ENCODE measurements around the gene NME2.
"Not testable (repeated sequence)": the region's sequence is repeated elsewhere in the genome, so short reads cannot be mapped to it uniquely, and the experiment has no call there.

NME2 gene

DNA sequence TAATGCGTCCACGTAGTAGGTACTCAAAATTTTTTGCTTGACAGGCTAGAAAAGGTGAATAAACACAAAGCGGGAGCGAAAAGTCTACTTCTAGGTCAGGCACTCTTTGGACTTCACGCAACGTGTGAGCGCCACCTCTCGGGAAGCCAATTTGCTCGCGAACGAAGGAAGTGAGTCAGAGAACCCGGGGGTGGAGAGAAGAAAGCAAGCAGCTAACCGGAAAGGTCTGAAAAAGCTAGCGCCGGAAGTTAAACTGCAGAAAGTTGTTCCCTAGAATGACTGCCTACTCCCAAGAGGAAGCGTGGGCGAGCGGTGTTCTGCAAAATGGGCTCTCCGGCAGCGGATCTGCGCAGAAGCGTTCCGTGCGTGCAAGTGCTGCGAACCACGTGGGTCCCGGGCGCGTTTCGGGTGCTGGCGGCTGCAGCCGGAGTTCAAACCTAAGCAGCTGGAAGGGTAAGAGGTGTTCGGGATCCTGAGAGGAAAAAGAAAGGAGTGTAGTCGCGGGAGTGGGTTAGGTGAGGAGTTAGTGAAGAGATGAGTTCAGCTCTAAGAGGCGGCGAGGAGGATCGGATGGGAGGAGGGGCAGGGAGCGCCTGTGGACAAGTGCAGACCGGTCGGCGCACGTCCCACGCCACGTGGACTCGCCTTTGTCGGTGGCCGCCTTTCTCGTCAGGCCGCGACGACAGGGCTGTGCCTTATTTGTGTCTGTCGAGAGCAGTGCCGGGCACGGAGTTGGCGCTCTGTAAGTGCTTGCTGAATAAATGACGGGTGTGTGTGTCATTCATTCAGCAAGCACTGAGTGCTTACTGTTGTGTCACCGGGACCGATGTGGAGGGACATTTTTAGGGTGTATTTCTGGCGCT is 12.8 kb upstream of the NME2 start, which contains the start of gene NME1:
NME1 (plus strand) TSS at position 350 of the 863 bp plus-strand sequence. CDS start 2,096 bp downstream, outside the sequence.
- ATAC-seq, result peak; percentile 92
- peak; percentile 97 for DNase-seq

DNA sequence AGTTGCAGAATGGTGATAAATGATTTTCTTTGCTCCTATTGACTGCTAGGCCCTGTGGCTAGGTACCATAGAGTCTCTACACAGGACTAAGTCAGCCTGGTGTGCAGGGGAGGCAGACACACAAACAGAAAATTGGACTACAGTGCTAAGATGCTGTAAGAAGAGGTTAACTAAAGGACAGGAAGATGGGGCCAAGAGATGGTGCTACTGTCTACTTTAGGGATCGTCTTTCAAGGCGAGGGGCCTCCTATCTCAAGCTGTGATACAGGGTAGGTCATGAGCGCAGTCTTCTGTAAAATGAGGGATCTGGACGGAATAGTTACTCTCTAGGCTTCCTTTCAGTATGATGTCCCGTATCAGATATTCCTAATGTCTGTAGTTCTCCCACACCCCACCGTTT is 12.0 kb upstream of the NME2 start:
- DNase-seq (no peak), ATAC-seq (no peak)

DNA sequence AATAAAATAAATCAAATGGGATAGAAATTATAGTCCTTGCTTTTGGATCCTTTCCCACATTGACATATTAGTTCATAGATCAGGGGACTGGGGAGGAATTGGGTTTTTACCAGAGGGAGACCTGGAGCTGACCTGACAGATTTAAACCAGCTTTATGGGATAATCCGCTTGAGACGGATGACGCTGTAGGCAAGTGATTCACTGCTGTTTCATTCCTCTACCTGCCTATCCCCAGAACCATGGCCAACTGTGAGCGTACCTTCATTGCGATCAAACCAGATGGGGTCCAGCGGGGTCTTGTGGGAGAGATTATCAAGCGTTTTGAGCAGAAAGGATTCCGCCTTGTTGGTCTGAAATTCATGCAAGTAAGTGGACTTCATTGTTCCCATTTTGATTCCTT is 10.8 kb upstream of the NME2 start:
- ATAC-seq (no peak), DNase-seq (no peak)

DNA sequence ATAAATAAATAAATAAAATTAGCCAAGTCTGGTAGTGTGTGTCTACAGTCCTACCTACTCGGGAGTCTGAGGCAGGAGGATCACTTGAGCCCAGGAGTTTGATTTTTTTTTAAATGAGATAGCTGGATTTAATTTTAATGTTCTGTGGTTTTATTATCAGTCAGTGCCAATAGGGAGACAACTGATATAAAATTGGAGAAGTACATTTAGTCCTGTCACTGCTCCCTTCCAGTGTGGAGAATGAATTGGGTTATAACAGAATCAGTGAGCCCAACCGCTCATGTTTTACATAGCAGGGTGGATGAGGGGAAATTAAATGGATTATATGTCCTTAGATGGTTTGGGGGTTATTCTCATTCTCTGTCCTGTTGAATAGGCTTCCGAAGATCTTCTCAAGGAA is 6.6 kb upstream of the NME2 start:
- DNase-seq (no peak), ATAC-seq (no peak)

DNA sequence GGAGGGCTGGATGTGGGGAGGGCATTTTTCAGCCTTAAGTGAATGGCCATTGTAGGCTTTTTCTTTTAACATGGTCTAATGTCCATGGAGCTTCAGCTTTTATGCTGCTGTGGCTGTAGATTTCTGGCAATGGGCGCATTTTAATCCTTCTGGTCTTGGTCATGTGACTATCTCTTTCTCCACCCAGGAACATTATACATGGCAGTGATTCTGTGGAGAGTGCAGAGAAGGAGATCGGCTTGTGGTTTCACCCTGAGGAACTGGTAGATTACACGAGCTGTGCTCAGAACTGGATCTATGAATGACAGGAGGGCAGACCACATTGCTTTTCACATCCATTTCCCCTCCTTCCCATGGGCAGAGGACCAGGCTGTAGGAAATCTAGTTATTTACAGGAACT is 4.7 kb upstream of the NME2 start:
- DNase-seq, result no peak
- ATAC-seq, result no peak

DNA sequence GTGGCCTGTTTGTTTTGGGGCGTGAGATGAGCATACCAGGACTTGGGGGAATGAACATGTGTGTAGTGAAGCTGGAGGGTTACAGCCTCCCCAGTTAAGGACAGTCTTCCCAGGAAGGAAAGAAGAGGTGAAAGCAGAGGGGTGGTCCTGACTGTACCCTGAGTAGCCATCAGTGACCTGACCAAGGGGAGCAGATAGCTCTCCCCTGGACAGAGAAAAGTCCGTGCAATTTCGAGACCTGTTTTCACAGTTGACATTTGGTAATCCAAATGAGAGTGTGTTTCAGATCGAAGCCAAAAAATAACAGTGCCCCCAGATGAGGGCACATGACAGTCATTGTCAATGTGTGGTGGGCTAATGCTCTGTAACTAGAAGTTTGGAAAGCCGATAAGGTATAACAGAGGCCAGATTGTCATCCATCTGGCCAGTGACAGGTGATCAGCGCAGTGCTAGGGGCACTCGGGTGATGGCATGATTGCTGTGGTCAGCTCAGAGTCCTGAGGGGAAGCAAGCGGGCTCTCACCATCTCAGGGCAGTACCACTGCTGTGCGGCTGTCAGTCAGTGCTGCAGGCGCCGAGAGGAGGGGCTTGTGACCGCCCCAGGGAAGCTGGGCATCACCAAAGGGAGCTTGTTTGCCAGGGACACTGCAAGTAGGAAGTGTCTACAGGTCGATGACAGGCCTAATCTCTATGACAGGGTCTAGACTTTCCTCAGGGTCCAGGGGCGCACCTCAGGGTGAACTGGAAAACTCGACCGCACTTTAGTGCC is 1.1 kb upstream of the NME2 start:
- no peak for ATAC-seq
- peak; percentile 16 for DNase-seq

DNA sequence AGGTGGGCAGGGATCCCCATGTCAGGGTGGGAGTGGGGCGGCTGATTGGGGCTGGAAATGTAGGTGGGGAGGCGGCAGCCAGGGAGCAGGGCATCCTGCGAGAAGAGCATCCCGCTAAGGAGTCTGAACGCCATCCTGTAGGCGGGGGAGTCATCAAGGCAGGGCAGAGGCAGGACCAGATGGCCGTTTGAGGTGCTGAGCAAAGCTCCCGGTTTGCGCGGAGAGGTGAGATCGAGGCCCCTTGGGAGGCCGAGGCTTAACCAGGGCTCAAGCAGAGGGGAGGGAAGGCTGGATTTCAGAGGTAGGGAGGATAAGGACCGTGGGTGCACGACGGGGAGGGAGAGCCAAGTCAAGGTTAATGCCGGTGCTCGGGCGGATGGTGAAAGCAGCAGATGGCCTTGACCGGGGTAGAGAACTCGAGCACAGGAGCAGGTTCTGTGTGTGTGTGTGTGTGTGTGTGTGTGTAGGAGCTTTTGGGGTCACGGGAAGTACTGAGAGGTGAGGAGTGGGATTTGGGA is 472 bp upstream of the NME2 start:
- DNase-seq (peak; percentile 41), ATAC-seq (peak; percentile 41)

DNA sequence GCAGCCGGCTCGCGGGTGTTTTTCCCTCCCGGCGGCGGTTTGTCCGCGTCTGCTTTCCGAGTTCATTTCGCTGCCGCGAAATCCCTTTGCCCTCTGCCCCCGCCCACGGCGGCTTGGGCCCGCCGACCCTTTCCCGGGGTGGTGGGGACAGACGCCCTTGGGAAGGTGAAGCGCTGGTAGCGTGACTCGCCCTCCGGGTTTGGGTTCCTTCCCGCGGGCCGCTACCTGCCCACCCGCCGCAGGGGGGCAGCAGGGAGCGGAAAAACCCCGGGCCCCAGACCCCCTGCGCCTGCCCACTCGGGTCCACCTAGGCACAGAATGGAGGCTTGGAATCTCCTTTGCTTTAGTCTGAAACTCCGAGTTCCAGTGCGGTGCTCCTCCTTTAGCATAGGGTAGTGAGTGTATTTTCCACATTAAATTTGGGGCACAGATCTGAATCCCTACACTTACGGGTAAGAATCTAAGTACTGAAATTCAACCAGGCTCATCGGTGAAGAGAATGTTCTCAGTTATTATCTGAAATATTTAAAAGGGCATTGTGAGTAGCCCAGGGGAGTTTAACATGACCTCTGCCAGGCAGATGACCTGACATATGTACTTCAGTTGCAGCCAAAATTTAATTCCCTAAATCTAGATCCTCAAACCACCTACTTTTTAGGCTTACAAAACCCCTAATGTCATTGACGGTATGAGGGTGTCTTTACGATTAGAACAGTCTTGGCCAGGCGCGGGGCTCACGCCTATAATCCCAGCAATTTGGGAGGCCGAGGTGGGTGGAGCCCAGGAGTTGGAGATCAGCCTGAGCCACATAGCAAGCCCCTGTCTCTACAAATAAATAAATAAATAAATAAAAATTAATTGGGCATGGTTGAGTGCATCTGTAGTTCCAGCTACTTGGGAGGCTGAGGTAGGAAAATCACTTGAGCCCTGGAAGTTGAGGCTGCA is 1.0 kb downstream of the NME2 start:
- DNase-seq, result peak; percentile 85
- peak; percentile 55 for ATAC-seq

DNA sequence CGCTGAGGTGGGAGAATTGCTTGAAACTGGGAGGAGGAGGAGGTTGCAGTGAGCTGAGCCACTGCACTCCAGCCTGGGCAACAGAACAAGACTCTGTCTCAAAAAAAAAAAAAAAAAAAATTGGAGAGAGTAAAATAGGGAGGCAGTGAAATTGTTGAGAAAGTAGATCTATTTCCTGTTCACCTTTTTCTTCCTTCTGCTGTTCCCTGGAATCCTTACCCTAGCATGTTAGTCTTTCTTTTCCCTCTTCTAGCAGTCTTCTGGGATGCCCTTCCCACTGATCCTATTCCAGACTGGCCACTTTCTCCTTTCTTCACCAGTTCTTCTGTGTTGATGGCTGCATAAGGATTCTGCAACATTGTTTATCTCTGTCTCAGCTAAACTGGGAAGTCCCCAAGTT is 3.1 kb downstream of the NME2 start:
- ATAC-seq (no peak), DNase-seq (no peak)

DNA sequence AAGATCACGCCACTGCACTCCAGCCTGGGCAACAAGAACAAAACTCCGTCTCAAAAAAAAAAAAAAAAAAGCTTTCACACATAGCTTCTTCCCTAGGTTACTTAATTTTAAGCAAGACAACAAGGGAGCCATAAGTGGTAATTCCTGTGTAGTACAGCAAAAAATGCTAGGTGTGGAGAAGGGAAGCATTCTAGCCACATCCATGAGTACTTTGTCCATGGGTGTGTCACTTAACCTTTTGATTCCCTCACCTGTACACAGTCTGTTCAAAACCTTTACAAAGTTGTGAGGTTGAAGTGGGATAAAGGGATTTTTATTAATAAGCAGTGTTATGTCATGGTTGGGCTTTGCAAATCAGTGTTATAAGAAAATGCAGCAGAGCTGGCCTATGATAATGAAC is 4.5 kb downstream of the NME2 start:
- ATAC-seq, result no peak
- DNase-seq, result no peak

DNA sequence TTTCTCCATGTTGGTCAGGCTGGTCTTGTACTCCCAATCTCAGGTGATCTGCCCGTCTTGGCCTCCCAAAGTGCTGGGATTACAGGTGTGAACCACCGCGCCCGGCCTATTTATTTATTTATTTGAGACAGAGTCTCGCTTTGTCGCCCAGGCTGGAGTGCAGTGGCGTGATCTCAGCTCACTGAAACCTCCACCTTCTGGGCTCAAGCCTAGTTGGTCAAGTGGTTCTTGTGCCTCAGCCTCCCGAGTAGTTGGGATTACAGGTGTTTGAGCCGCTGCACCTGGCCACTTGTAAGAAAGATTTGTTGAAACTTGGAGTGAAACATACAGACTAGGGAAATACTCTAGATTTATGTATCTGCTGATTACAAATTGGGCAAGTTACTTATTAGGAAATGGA is 5.8 kb downstream of the NME2 start:
- DNase-seq, ATAC-seq: not testable (repeated sequence)

DNA sequence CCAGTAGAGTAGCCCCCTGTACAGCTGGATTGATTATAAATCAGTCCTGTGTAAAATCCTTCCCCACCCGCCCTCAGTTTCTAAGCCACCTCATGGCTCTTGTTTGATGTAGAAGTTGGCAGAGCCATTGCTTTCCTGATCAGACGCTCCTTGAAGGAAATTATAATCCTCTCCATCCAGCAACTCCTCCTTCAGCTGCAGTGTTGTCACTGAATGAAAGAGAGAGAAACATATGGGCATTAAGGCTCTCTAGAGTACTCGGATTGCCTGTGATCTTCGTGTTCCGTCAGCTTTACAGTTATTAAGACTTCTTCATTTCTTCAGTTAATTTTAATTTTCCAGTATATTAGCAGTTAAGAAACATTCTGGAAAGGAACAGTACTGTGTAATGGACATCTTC is 14.3 kb downstream of the NME2 start:
- DNase-seq (no peak), ATAC-seq (no peak)

DNA sequence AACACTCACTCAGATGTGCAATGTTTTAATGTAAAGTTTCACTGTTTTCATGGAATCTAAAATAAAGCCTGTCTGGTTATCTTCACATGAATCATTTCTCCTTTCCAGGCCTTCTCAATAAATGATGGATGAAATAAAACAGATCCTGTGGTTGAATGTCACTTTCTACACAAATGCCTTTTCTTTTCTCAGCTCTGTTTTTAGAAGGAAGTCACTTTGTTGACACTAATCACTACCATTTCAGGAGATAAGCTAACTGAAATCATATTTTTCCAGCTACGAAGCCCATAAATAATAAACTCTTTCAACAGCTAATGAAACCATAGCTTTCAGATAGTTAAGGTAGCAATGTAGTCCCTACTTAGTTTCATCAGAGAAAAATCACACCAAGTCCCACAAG is 17.9 kb downstream of the NME2 start:
- ATAC-seq (no peak), DNase-seq (no peak)

DNA sequence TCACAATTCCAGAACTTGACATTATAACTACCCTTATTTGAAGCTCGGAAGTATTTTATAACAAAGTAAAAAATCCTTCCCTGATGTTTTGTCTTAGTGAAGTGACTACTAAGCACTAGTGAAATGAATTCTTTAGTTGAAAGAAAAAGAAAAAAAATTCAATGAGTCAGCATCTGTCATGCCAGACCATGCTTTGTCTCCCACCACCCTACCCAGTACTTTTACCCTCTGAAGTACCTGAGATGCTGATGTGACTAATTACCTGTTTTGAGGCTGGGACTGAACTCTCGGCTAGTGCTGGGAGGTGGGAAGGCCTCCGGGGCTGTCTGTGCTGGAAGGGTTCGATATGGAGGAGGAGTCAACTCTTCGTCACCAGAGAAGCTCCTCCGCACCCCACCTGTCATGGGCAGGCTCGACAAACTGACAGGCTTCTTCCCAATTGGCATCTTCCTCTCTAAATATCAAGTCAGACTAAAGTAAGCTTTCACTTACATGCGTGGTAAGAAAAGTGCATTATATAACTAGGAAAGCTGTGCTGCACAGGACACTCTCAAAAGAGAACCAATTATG is 19.6 kb downstream of the NME2 start:
- DNase-seq (no peak), ATAC-seq (no peak)

DNA sequence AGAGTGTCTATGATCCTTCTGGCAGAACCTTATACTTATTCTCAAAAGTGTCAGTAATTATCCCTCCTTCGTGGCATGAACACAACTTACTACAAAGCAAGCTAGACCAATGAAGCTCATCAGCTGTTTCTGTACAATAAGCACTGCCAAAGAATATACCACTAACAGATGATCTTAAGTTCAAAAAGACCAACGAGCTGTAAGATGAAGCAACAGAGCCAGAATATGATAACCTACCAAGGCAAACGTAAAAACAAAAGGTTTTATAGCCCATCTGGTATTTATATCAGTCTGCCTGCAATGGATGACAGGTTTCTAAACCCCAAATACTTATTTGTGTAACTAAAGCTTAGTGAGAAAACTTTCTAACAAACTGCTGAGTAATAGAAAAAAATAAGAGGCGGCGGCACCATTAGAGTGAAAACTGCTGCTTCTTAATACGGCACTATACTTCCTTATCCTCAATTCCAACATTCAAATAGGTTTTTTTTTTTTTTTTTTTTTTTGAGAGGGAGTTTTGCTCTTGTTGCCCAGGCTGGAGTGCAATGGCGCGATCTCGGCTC is 22.1 kb downstream of the NME2 start:
- no peak for DNase-seq
- no peak for ATAC-seq

DNA sequence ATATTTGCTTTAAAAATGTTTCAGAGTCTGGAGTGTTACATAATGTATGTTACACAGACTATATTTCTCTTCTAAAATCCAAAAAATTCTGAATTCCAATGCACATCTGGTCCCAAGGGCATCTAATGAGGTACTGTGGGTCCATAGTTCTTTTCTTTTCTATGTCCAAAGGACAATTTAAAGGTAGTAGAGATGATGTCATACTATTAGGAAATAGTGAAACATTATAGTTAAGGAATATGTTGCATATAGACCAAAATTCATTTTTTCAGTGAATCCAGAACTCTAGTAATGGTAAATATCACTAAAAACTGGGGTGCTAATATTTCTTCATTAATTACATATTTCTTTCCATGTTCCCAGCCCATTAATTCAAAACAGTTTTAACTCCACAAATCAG is 23.0 kb downstream of the NME2 start:
- ATAC-seq (no peak), DNase-seq (no peak)

DNA sequence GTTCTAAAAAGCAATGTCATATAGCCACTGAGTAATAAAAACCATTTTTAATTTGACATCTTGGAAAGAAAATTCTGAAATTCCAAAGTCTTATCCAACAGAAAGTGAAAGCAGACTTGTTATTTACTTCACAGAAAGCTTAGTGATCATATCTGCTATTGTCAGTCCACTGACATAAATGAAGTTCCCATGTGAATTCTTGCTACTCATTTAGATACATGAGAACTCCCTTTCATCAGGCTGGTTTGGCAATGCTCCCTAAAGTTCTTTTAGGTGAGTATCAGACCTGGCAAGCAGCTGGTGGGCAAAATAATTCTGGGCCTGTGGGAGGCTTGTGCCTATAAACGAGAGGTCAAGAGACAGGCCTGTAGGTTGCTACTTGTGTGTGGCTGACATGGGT is 23.4 kb downstream of the NME2 start:
- ATAC-seq (no peak), DNase-seq (no peak)

DNA sequence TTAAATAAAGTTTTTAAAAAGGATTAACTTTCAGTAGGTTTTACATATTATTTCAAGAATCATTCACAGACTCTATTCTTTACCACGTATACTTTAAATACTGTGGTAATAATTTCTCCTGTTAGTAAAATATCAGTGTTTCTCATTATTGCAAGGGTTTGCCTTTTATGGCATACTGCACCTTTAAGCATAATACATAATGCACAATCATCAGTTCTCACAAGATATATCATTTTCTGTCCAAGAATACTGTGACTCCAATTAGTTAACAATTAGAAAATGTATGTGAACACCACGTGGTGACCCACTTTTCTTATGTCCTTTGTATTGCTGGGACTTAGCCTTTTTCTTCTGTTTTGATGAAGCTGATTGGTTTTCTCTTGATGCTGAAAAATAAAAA is 25.7 kb downstream of the NME2 start:
- no peak for DNase-seq
- ATAC-seq, result no peak

DNA sequence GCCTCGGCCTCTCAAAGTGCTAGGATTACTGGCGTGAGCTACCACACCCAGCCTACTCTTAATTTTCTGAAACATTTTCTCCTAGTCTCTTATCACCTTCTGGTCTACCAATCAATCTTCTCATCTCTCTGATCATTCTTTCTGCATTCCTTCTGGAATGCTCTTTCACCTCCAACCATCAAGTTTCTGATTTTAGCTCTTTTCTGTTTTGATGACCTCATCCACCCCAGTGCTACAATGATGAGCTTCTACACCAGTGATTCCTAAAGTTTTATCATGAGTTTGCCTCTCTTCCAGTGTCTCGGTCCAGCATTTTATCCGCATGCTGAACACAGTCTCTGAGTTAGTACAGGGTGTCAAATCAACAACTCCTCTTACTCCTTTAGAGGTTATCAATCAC is 31.5 kb downstream of the NME2 start:
- no peak for ATAC-seq

DNA sequence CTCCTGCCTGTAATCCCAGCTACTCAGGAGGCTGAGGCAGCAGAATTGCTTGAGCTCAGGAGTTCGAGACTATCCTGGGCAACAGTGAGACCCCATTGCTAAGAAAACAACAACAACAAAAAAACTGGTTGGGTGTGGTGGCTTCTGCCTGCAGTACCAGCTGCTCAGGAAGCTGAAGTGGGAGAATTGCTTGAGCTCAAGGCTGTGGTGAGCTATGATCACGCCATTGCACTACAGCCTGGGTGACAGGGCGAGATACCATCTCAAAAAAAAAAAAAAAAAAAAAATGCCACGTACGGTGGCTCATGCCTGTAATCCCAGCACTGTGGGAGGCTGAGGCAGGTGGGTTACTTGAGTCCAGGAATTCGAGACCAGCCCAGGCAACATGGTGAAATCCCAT is 34.1 kb downstream of the NME2 start:
- ATAC-seq (no peak), DNase-seq (no peak)

More for the DNA sequence above, 31.5 kb downstream of the NME2 start:
- no peak for DNase-seq

DNA sequence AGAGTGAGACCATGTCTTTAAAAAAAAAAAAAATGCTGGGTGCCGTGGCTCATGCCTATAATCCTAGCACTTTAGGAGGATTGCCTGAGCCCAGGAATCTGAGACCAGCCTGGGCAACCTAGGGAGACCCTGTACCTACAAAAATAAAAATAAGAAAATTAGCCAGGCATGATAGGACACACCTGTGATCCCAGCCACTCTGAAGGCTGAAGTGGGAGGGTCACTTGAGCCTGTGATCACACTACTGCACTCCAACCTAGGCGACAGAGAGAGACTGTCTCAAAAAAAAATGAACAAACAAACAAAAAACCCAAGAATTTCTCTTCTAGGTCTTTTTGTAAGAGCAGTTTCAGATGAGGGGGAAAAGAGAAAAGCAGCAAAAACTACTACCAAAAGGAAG is 34.6 kb downstream of the NME2 start:
- ATAC-seq, result no peak

More for the DNA sequence above, 34.6 kb downstream of the NME2 start:
- DNase-seq, result no peak
